H9 (cell line): ENCODE measurements around the gene ADO. TPM values are rescaled to one million over a fixed set of nuclear protein-coding genes. Genes with fewer than 3 reads are reported as not detected.

Experiments used
- DNase-seq: peaks from one replicate; pipeline ENCODE4 v3.0.0-alpha.2; 2017
- H2AFZ ChIP-seq: one replicate; pipeline ENCODE4 v1.6.1; 2013; ENCODE audit warnings: mild to moderate bottlenecking, low read length, control low read depth, moderate library complexity
- H2AK5ac ChIP-seq: 2 replicates; pipeline ENCODE4 v1.6.1; 2013; ENCODE audit warnings: low read length, control low read depth, mixed read lengths; ENCODE audit not compliant: insufficient read length
- H2BK120ac ChIP-seq: one replicate; pipeline ENCODE4 v1.6.1; 2013; ENCODE audit warnings: low read depth, mild to moderate bottlenecking, low read length, control low read depth, inconsistent platforms; ENCODE audit not compliant: poor library complexity, severe bottlenecking
- H2BK12ac ChIP-seq: 2 replicates; pipeline ENCODE4 v1.6.1; 2013; ENCODE audit warnings: low read length, control low read depth, mixed read lengths, low read depth; ENCODE audit not compliant: insufficient read length
- H2BK15ac ChIP-seq: 2 replicates; pipeline ENCODE4 v1.6.1; 2013; ENCODE audit warnings: low read depth, low read length, control low read depth
- H2BK20ac ChIP-seq: one replicate; pipeline ENCODE4 v1.6.1; 2013; ENCODE audit warnings: low read depth, mild to moderate bottlenecking, low read length, control low read depth, inconsistent platforms; ENCODE audit not compliant: poor library complexity, severe bottlenecking
- H2BK5ac ChIP-seq: 2 replicates; pipeline ENCODE4 v1.6.1; 2013; ENCODE audit warnings: low read length, control low read depth, mixed read lengths; ENCODE audit not compliant: insufficient read length
- H3K14ac ChIP-seq: 2 replicates; pipeline ENCODE4 v1.6.1; 2013; ENCODE audit warnings: low read length, control low read depth; ENCODE audit not compliant: insufficient read depth
- H3K18ac ChIP-seq: 2 replicates; pipeline ENCODE4 v1.6.1; 2013; ENCODE audit warnings: low read depth, mild to moderate bottlenecking, mixed read lengths, low read length, control low read depth; ENCODE audit not compliant: insufficient read length
- H3K23ac ChIP-seq: 2 replicates; pipeline ENCODE4 v1.6.1; 2013; ENCODE audit warnings: low read length, control low read depth, mixed read lengths, low read depth; ENCODE audit not compliant: insufficient read length
- H3K23me2 ChIP-seq: 2 replicates; pipeline ENCODE4 v1.6.1; 2013; ENCODE audit warnings: low read depth, mild to moderate bottlenecking, mixed read lengths, low read length, control low read depth; ENCODE audit not compliant: insufficient read length, poor library complexity, severe bottlenecking
- H3K27ac ChIP-seq: 2 replicates; pipeline ENCODE4 v1.5.1; 2013; ENCODE audit warnings: low read length, control low read depth, mixed read lengths, low read depth; ENCODE audit not compliant: insufficient read length
- H3K27me3 ChIP-seq: 2 replicates; pipeline ENCODE4 v1.6.1; 2013; ENCODE audit warnings: low read length, control low read depth, inconsistent platforms; ENCODE audit not compliant: insufficient read depth
- H3K4ac ChIP-seq: 2 replicates; pipeline ENCODE4 v1.6.1; 2013; ENCODE audit warnings: low read depth, mild to moderate bottlenecking, control low read depth, inconsistent platforms, low read length, moderate library complexity
- H3K4me1 ChIP-seq: 2 replicates; pipeline ENCODE4 v1.6.1; 2013; ENCODE audit warnings: low read length, control low read depth, inconsistent platforms; ENCODE audit not compliant: insufficient read depth
- H3K4me2 ChIP-seq: 2 replicates; pipeline ENCODE4 v1.6.1; 2013; ENCODE audit warnings: low read length, control low read depth, mixed read lengths; ENCODE audit not compliant: insufficient read length, insufficient read depth
- H3K56ac ChIP-seq: 2 replicates; pipeline ENCODE4 v1.6.1; 2013; ENCODE audit warnings: low read depth, mild to moderate bottlenecking, mixed read lengths, low read length, control low read depth; ENCODE audit not compliant: insufficient read length
- H3K79me1 ChIP-seq: 2 replicates; pipeline ENCODE4 v1.6.1; 2013; ENCODE audit warnings: low read depth, mild to moderate bottlenecking, moderate library complexity, low read length, control low read depth, inconsistent platforms; ENCODE audit not compliant: insufficient read depth, poor library complexity, severe bottlenecking
- H3K79me2 ChIP-seq: 2 replicates; pipeline ENCODE4 v1.6.1; 2013; ENCODE audit warnings: low read length, control low read depth, inconsistent platforms; ENCODE audit not compliant: insufficient read depth
- H3K9ac ChIP-seq: 2 replicates; pipeline ENCODE4 v1.6.1; 2013; ENCODE audit warnings: low read length, control low read depth, mixed read lengths; ENCODE audit not compliant: insufficient read length; ENCODE audit errors: extremely low read depth
- H3K9me3 ChIP-seq: one replicate; pipeline ENCODE4 v1.6.1; 2013; ENCODE audit warnings: low read depth, low read length, inconsistent platforms; ENCODE audit not compliant: control insufficient read depth
- H3T11ph ChIP-seq: one replicate; pipeline ENCODE4 v1.6.1; 2013; ENCODE audit warnings: mild to moderate bottlenecking, low read length, control low read depth, inconsistent platforms
- H4K20me1 ChIP-seq: one replicate; pipeline ENCODE4 v1.6.1; 2013; ENCODE audit not compliant: control insufficient read depth, insufficient read length, insufficient read depth
- H4K5ac ChIP-seq: 2 replicates; pipeline ENCODE4 v1.6.1; 2013; ENCODE audit warnings: low read depth, mild to moderate bottlenecking, mixed read lengths, low read length, control low read depth; ENCODE audit not compliant: insufficient read length
- H4K8ac ChIP-seq: replicated peaks from 2 replicates; pipeline ENCODE4 v1.6.1; 2013; ENCODE audit warnings: low read length, control low read depth, mixed read lengths, low read depth; ENCODE audit not compliant: insufficient read length
- H4K91ac ChIP-seq: 2 replicates; pipeline ENCODE4 v1.6.1; 2013; ENCODE audit warnings: low read depth, mild to moderate bottlenecking, moderate library complexity, mixed read lengths, low read length, control low read depth; ENCODE audit not compliant: insufficient read length
- H3K27ac Mint-ChIP-seq, 3 experiments: 2 replicates in 2 of 3; 3 replicates in 1 of 3; pipeline ENCODE4 v1.8.0; 2020 to 2021; ENCODE audit warnings: mixed read lengths in 3 of 3, mild to moderate bottlenecking in 1 of 3, moderate library complexity in 1 of 3
- H3K27me3 Mint-ChIP-seq: 2 replicates; pipeline ENCODE4 v1.8.0; 2021; ENCODE audit warnings: low read depth, mild to moderate bottlenecking, moderate library complexity, mixed read lengths
- H3K36me3 Mint-ChIP-seq, 3 experiments: 2 replicates in 2 of 3; 3 replicates in 1 of 3; pipeline ENCODE4 v1.8.0; 2020 to 2021; ENCODE audit warnings: low read depth in 3 of 3, mixed read lengths in 3 of 3; ENCODE audit not compliant: insufficient read depth in 1 of 3
- H3K4me1 Mint-ChIP-seq, 2 experiments: 2 replicates each; pipeline ENCODE4 v1.8.0; 2020; ENCODE audit warnings: mixed read lengths in 2 of 2
- H3K4me3 Mint-ChIP-seq, 2 experiments: 2 replicates in 1 of 2; 3 replicates in 1 of 2; pipeline ENCODE4 v1.8.0; 2020 to 2021; ENCODE audit warnings: mild to moderate bottlenecking in 2 of 2, mixed read lengths in 2 of 2, moderate library complexity in 1 of 2
- H3K9me3 Mint-ChIP-seq, 2 experiments: 2 replicates in 1 of 2; 3 replicates in 1 of 2; pipeline ENCODE4 v1.8.0; 2020; ENCODE audit warnings: mild to moderate bottlenecking in 2 of 2, mixed read lengths in 2 of 2, moderate library complexity in 1 of 2
- total RNA-seq: library from RNA; stranded (reverse); gene quantifications from 2 replicates; pipeline ENCODE4 v1.2.1, GENCODE V29; 2021
- TF ChIP-seq, protein P1 (sequence below): fragments of 200-600 bp; sonication (generic); conservative IDR thresholded peaks from 3 replicates; pipeline ENCODE4 v1.8.0; 2021; ENCODE audit warnings: antibody characterized with exemption, mild to moderate bottlenecking

The ADO gene
- total RNA-seq, 1 experiment from 2014 or later = 31.6 TPM

DNA sequence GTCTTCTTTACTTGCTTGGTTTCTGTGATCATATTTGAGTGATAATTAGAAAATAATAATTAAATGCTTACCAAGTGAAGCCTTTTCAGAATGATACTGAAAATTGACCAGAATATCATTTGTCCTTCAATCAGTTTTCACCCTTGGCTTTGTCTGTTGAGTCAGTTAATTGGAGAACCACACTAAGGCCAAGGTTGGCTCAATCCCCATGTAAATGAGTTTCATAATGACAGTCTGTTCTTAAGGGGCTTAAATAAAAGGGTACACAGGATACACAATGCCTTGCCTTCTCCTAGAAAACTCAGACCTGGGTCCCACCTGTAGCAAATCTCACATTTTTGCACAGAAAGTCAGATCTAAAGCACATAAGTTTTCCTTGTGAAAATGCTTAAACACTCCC is 42.9 kb downstream of the ADO start:
- H3K23me2 ChIP-seq = no peaks in the 10 kb centered on the region
- H3K4ac ChIP-seq = no peak overlapping the region
- no peak overlapping the region for H3K18ac ChIP-seq
- H2AK5ac ChIP-seq = no peak overlapping the region
- H3K79me2 ChIP-seq = no peaks in the 10 kb centered on the region
- Mint-ChIP-seq H3K36me3 (no peaks in the 10 kb centered on the region), H3K4me1 (no peaks in the 10 kb centered on the region), H3K4me3 (no peak overlapping the region), H3K27me3 (peaks cover 2% of the 10 kb centered on the region), H3K9me3 (peaks cover 0 to 2% of the 10 kb centered on the region in 2 experiments; a peak in 2 of 5 replicates), H3K27ac (no peak overlapping the region)
- H3T11ph ChIP-seq = no peak overlapping the region
- H3K27ac ChIP-seq = no peak overlapping the region
- no peak overlapping the region for H3K4me2 ChIP-seq
- H3K4me1 ChIP-seq = no peaks in the 10 kb centered on the region
- H4K5ac ChIP-seq = no peak overlapping the region
- no peak overlapping the region for H2AFZ ChIP-seq
- no peaks in the 10 kb centered on the region for H3K9me3 ChIP-seq
- H2BK12ac ChIP-seq = no peak overlapping the region
- no peak overlapping the region for H3K14ac ChIP-seq
- no peak overlapping the region for H3K56ac ChIP-seq
- H3K79me1 ChIP-seq = no peaks in the 10 kb centered on the region
- H3K23ac ChIP-seq = no peak overlapping the region
- no peak overlapping the region for H2BK120ac ChIP-seq
- no peak for DNase-seq
- H2BK20ac ChIP-seq = no peak overlapping the region
- H2BK5ac ChIP-seq = no peak overlapping the region
- H4K8ac ChIP-seq = no peak overlapping the region
- TF ChIP-seq, protein P1, sequence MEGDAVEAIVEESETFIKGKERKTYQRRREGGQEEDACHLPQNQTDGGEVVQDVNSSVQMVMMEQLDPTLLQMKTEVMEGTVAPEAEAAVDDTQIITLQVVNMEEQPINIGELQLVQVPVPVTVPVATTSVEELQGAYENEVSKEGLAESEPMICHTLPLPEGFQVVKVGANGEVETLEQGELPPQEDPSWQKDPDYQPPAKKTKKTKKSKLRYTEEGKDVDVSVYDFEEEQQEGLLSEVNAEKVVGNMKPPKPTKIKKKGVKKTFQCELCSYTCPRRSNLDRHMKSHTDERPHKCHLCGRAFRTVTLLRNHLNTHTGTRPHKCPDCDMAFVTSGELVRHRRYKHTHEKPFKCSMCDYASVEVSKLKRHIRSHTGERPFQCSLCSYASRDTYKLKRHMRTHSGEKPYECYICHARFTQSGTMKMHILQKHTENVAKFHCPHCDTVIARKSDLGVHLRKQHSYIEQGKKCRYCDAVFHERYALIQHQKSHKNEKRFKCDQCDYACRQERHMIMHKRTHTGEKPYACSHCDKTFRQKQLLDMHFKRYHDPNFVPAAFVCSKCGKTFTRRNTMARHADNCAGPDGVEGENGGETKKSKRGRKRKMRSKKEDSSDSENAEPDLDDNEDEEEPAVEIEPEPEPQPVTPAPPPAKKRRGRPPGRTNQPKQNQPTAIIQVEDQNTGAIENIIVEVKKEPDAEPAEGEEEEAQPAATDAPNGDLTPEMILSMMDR = no peak
- H4K20me1 ChIP-seq = no peaks in the 10 kb centered on the region
- H3K27me3 ChIP-seq = no peaks in the 10 kb centered on the region
- no peak overlapping the region for H3K9ac ChIP-seq
- H4K91ac ChIP-seq = no peak overlapping the region
- no peak overlapping the region for H2BK15ac ChIP-seq
